ENCODE measurements around the gene CINP.
"Not testable (repeated sequence)": the region's sequence is repeated elsewhere in the genome, so short reads cannot be mapped to it uniquely, and the experiment has no call there.

CINP gene

DNA sequence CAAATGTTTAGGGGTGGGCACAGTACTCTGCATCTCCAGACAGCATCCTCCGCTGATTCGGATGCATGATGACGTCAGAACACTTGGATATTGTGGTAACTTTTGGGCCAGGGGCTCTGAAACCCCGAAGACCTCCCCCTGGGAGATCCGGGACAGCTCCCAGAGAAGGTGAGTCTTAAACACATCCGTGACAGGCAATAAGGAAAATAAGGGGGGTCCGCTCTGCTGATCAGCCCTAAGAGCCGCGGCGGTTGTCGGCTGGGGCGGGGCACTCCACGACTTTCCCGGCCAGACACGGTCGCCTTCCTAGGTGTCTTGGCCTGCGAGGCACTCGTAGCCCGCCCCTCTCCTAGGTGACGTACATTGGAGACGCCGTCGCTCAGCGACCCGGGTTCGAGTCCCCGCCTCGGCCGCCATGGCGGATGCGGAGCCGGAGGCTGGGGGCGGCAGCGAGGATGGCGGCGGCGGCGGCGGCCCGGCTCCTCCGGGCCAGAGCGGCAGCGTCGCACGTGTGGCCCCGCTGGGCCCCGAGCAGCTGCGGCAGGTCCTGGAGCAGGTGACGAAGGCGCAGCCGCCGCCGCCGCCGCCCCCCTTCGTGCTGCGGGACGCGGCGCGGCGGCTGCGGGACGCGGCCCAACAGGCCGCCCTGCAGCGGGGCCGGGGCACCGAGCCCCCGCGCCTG is 43.2 kb downstream of the CINP start, which contains the start of gene ZNF839:
Gene ZNF839, plus strand, starts transcription at position 396 of the 682 bp plus-strand sequence. Its CDS starts 20 bp downstream, at position 416.
- DNase-seq, result peak; percentile 98

GRCh38 chr14:102318781-102319276 is 43.9 kb downstream of the CINP start:
- DNase-seq, result peak; percentile 42

DNA sequence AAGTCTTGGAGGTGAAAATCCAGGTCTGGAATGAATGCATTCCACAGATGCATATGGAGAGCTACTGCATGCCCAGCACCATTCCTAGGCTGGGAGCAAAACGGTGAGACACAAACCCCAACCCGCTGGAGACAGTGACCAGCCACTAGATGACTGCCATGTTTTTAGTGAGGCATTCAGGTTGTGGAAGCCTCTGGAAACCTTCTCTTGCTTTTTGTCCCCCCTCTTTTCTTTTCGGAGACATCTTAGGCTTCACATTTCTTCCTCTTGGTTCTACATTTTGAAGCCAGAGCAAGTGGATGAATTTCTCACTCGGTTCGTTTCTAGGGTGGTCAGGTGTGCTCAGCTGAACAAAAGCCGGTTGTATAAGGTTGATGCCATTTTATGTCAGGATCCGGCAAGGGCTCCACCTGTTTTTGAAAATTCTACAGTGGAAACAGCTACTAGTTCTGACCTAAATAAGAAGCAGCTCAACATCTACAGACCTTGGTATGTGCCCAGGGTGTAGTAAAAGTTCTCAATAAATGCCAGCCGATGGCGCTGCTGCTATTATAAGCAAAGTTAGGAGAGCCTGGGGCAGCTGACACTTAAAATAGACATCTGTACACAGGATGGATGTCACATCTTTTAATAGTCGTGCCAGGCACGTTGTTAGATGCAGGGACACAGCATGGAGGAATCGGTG is 45.0 kb downstream of the CINP start:
- peak; percentile 48 for DNase-seq

DNA sequence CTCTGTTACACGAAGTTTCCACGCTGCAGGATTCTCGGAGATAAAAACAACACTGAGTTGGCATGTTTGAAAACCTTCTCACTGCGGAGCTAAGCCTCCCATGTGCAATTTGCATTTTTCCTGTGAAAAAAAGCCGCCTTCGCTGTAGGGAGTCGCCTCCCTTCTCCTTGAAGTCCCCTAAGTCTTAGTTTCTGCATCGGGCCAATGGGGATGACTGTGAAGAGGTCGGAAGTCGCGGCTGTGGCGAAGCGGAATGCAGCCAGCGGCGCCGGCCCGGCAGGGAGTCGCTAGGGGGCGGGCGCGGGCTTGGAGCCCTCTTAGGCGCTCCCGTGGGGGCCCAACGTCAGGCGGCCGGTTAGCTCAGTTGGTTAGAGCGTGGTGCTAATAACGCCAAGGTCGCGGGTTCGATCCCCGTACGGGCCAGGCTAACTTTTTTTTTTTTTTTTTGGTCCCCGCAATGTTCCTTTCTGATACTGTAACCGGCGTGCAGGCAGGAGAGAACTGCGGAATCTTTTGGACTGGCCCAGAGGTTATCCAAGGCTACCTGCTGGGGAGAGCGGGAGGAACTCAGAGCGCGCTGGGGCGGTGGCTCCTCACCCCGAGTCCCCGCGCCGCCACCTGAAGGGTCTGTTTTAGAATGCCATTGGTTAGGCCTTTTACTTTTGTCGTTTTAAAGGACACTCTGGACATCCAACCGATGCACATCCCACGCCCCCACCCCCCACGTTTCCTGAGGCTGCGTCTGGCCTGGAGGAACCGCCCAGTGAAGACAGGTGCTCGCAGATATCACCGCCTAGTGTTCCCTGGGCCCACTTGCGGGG is 45.7 kb downstream of the CINP start:
- DNase-seq, result peak; percentile 98

DNA sequence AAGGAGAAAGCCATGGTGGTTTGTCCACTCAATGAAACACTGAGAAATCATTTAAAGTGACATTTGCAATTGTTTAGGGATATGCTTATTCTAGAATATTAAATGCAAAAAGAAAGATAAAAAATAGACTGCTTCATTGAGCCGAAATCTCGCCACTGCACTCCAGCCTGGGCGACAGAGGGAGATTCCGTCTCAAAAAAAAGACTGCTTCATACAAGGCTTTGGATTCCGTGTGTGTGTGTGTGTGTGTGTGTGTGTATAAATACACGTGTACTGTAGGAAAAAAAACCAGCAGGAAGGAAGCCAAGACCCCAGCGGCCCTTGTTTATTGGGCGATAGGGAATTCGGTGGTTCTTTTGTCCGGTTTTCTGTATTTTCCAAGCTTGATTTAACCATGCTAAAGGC is 46.4 kb downstream of the CINP start:
- DNase-seq, result peak; percentile 36

- DNase-seq, result no peak
These were observed 47.6 kb downstream of the CINP start for GRCh38 chr14:102315121-102315520.

DNA sequence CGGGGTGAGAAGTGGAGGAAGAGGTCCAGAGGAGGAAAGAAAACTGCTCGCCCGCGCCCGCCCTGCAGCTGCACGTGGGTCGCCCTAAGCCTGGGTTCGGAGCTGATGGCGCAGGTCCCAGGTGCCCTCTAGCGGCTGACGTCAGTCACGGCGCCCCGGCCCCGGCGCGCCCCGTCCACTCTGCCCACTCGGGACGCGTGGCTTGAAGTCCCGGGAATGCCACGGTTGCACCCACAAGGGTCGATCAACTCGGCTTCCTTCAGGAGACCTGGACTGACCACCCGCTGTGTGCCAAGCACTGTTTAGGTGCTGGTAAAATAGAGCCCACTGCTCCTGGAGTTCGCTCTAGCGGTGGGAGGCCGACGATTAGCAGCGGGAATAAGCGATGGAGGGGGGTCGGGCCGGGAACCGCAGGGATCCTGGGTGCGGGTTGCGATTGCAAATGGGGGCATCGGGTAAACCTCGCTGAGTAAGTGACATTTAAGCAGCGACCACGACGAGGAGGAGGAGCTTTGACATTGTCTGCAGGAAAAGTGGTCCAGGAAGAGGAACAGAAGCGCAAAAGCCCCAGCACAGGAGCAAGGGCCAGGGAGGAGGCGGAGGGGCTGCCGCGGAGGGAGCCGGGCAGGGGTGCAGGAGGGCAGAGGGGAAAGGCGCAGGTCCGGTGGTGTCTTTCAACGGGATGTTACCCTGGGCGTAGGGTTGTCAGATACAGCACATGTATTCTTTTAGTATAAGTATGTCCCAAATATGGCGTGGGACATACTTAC is 48.3 kb downstream of the CINP start:
- peak; percentile 87 for DNase-seq

- DNase-seq, result peak; percentile 97
These were observed 57.8 kb downstream of the CINP start, which contains the start of gene MOK for GRCh38 chr14:102304611-102305506. Gene MOK (minus strand): TSS chr14:102305164. CDS start chr14:102304968, 196 bp downstream.

- no peak for DNase-seq
These were observed 59.0 kb downstream of the CINP start for GRCh38 chr14:102303664-102304063.

- not testable (repeated sequence) for DNase-seq
These were observed 64.2 kb downstream of the CINP start for GRCh38 chr14:102298303-102299070.
